ENCODE results near the gene TUSC2. TPM values are rescaled to one million over a fixed set of nuclear protein-coding genes. Genes with fewer than 3 reads are reported as not detected.

Gene TUSC2
- total and polyA plus RNA-seq, 2 of the 8 experiments (the other 6 are each of a cell fraction or from before 2014, with no cell fraction given): 33.3 to 65.4 TPM

GRCh38 chr3:50334339-50335075, 6.5 kb upstream of the TUSC2 start:
- Histone ChIP-seq H3K14ac (ENCODE audit: insufficient read length) (no peak overlapping the region), H3K4me1 (replicated peaks in 1 of 4; ENCODE audit: control insufficient read depth in 3 of 4, insufficient read depth in 4 of 4, low read length in 3 of 4) (peaks cover 0 to 8% (median 3%) of the 10 kb centered on the region in 4 experiments; a peak in 2 of 7 replicates), H3K23me2 (ENCODE audit: low read depth, low read length) (peaks cover 10% of the 10 kb centered on the region), H3K4ac (replicated peaks; ENCODE audit: insufficient read length, low read depth, low read length) (no peak overlapping the region), H3K23ac (ENCODE audit: insufficient read length) (no peak overlapping the region), H3K79me2 (ENCODE audit: control insufficient read depth in 1 of 2, insufficient read depth in 2 of 2, low read length in 2 of 2) (peaks cover 0 to 28% of the 10 kb centered on the region in 2 experiments; a peak in 2 of 4 replicates), H4K20me1 (replicated peaks in 1 of 2; ENCODE audit: control insufficient read depth in 1 of 2, insufficient read depth in 2 of 2, low read length in 2 of 2) (peaks cover 8 to 12% of the 10 kb centered on the region in 2 experiments), H3K4me2 (ENCODE audit: insufficient read depth in 1 of 2, low read depth in 2 of 2, low read length in 2 of 2) (no peak overlapping the region), H4K5ac (ENCODE audit: insufficient read length, low read depth, low read length) (no peak overlapping the region), H2AK5ac (ENCODE audit: low read depth, low read length) (no peak overlapping the region), H4K8ac (ENCODE audit: extremely low read depth, insufficient read depth, low read length) (no peak overlapping the region), H3K9me3 (ENCODE audit: insufficient read depth in 2 of 2, low read depth in 1 of 2, low read length in 1 of 2) (no peaks in the 10 kb centered on the region), H2BK5ac (ENCODE audit: low read depth, low read length) (no peak overlapping the region), H3K27me3 (replicated peaks in 1 of 4; ENCODE audit: control insufficient read depth in 3 of 4, extremely low read depth in 1 of 4, insufficient read depth in 3 of 4, low read length in 3 of 4) (peaks cover 4 to 16% (median 11%) of the 10 kb centered on the region in 4 experiments), H2BK12ac (ENCODE audit: low read depth, low read length) (no peak overlapping the region), H2BK20ac (ENCODE audit: low read length) (no peak overlapping the region), H3K79me1 (ENCODE audit: low read depth, low read length) (peaks cover 6% of the 10 kb centered on the region; the same call in 1 of the 2 replicates), H3K27ac (ENCODE audit: low read depth, low read length) (no peak overlapping the region), H3K36me3 (ENCODE audit: control insufficient read depth in 2 of 4, insufficient read depth in 4 of 4, low read length in 3 of 4) (peaks cover 4 to 24% (median 20%) of the 10 kb centered on the region in 4 experiments; a peak in 7 of 8 replicates), H3K56ac (replicated peaks; ENCODE audit: insufficient read length, low read depth, low read length) (no peak overlapping the region), H2BK120ac (replicated peaks; ENCODE audit: low read depth, low read length) (no peak overlapping the region), H3K18ac (ENCODE audit: extremely low read depth, low read length) (no peak overlapping the region), H3K9ac (replicated peaks in 1 of 4; ENCODE audit: extremely low read depth in 1 of 4, low read depth in 3 of 4, low read length in 3 of 4) (no peak overlapping the region), H2AFZ (ENCODE audit: low read length) (no peak overlapping the region), H2BK15ac (ENCODE audit: low read length) (no peak overlapping the region), H4K91ac (replicated peaks; ENCODE audit: insufficient read length, low read length) (no peak overlapping the region), H3K4me3 (ENCODE audit: extremely low read depth in 1 of 4, insufficient read depth in 2 of 4, low read depth in 3 of 4, low read length in 4 of 4) (no peak overlapping the region)
- TF ChIP-seq HDAC2 (IDR thresholded peaks at IDR 0.05; ENCODE audit: borderline replicate concordance in 1 of 2, low read depth in 2 of 2, low read length in 2 of 2) (no peak), JUND (IDR thresholded peaks at IDR 0.05; ENCODE audit: low read length) (no peak), SP1 (IDR thresholded peaks at IDR 0.05; ENCODE audit: low read depth, low read length) (no peak)
- ChIA-PET POLR2A (ENCODE audit: partially characterized antibody) (interaction anchor here (1.1 to 4.4 kb wide), 2 partner anchors 11 to 16 kb away, joined by 3 to 40 read pairs; partner anchors contain the start of gene HYAL2), CTCF (ENCODE audit: partially characterized antibody) (interaction anchor here (2.0 to 7.7 kb wide), 2 partner anchors 12 to 60 kb away, joined by 5 to 60 read pairs; partner anchors contain the start of gene HYAL2)
- FAIRE-seq (no peak), DNase-seq (ENCODE audit: low read depth in 1 of 2, low spot score in 2 of 2) (no peak)
- WGBS, 2 experiments (ENCODE audit: extremely low coverage in 1 of 2, insufficient coverage in 1 of 2, insufficient read length in 1 of 2, insufficient replicate concordance in 2 of 2, low coverage in 1 of 2, low lambda C conversion rate in 2 of 2, missing lambda C conversion rate in 1 of 2): 86% methylated on average over 5 of the region's 5 CpGs; no CpG with 5 or more reads in 1 of the 2 experiments
